Liver (tissue), 3 donors: ENCODE data around the gene NXPH4.

Source experiments
- ATF3 ChIP-seq: IDR thresholded peaks from 2 replicates; pipeline ENCODE4 v1.6.1; 2016; ENCODE audit warnings: antibody characterized with exemption
- GABPA ChIP-seq, 2 donors: IDR thresholded peaks in 1 of 2; conservative IDR thresholded peaks in 1 of 2; 2 replicates each; pipeline ENCODE4 v1.6.1; 2016; ENCODE audit warnings: antibody characterized with exemption in 2 of 2, mild to moderate bottlenecking in 1 of 2, moderate library complexity in 1 of 2
- HNF4G ChIP-seq: IDR thresholded peaks from 2 replicates; pipeline ENCODE4 v1.6.1; 2016; ENCODE audit warnings: antibody characterized with exemption
- JUND ChIP-seq, 2 donors: IDR thresholded peaks; 2 replicates each; pipeline ENCODE4 v1.6.1; 2016; ENCODE audit warnings: antibody characterized with exemption in 2 of 2
- MAX ChIP-seq: IDR thresholded peaks from 2 replicates; pipeline ENCODE4 v1.6.1; 2016; ENCODE audit warnings: antibody characterized with exemption
- TAF1 ChIP-seq: conservative IDR thresholded peaks from 2 replicates; pipeline ENCODE4 v1.6.1; 2016; ENCODE audit warnings: antibody characterized with exemption, mild to moderate bottlenecking
- YY1 ChIP-seq: IDR thresholded peaks from 2 replicates; pipeline ENCODE4 v1.6.1; 2016; ENCODE audit warnings: antibody characterized with exemption, mild to moderate bottlenecking
- TF ChIP-seq, protein P1 (sequence below): fragments of 150-350 bp; IDR thresholded peaks from 2 replicates; pipeline ENCODE4 v1.5.1; 2017; ENCODE audit warnings: improper control_type of control experiment, low read depth, low read length; ENCODE audit not compliant: missing input control
- donor health status: healthy.
- donor health status: healthy.

DNA sequence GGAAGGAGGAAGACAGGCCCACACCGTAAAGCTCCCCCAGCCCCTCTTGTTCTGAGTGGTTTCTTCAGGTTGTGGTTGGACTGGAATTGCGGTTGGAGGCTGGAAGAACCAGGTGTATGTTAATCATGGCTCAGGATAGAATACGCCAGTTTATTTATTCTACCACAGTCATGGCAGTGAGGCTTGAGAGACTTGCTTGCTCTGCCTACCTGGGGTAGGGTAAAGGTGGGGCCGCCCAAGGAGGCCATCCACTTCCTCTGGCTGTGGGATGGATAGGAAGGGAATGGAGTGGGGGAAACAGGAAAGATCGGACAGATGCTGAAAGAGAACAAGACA is 21.0 kb downstream of the NXPH4 start:
- TF ChIP-seq MAX (no peak), ATF3 (no peak), JUND (IDR thresholded peaks at IDR 0.05) (no peak), GABPA (IDR thresholded peaks at IDR 0.05 in 1 of 2, conservative IDR thresholded peaks at IDR 0.05 in 1 of 2) (no peak), TAF1 (no peak), YY1 (no peak), HNF4G (no peak)
- TF ChIP-seq, protein P1, sequence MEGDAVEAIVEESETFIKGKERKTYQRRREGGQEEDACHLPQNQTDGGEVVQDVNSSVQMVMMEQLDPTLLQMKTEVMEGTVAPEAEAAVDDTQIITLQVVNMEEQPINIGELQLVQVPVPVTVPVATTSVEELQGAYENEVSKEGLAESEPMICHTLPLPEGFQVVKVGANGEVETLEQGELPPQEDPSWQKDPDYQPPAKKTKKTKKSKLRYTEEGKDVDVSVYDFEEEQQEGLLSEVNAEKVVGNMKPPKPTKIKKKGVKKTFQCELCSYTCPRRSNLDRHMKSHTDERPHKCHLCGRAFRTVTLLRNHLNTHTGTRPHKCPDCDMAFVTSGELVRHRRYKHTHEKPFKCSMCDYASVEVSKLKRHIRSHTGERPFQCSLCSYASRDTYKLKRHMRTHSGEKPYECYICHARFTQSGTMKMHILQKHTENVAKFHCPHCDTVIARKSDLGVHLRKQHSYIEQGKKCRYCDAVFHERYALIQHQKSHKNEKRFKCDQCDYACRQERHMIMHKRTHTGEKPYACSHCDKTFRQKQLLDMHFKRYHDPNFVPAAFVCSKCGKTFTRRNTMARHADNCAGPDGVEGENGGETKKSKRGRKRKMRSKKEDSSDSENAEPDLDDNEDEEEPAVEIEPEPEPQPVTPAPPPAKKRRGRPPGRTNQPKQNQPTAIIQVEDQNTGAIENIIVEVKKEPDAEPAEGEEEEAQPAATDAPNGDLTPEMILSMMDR: no peak
